GM23338 (cell line): Measurements from ENCODE around the gene FAM13C. TPM values are rescaled to one million over a fixed set of nuclear protein-coding genes. Genes with fewer than 3 reads are reported as not detected.

Experiments used
- ATAC-seq: fragments of 200-7000 bp; cut with Tn5 transposase; 3 replicates; pipeline ENCODE4 v1.9.1; 2020
- DNase-seq: peaks from one replicate; pipeline ENCODE4 v3.0.0-alpha.2; 2015; ENCODE audit warnings: low spot score
- H2AFZ ChIP-seq: fragments of 200-600 bp; sonication (generic); 2 replicates; pipeline ENCODE4 v1.8.0; 2016; ENCODE audit warnings: antibody characterized with exemption, mild to moderate bottlenecking, moderate library complexity
- H3F3A ChIP-seq: fragments of 200-600 bp; sonication (generic); replicated peaks from 2 replicates; pipeline ENCODE4 v1.8.0; 2017; ENCODE audit warnings: antibody characterized with exemption, mixed run types, low read depth
- H3K27ac ChIP-seq: fragments of 200-600 bp; sonication (generic); 2 replicates; pipeline ENCODE4 v1.6.1; 2016; ENCODE audit warnings: low read depth
- H3K27me3 ChIP-seq: fragments of 200-600 bp; sonication (generic); 2 replicates; pipeline ENCODE4 v1.8.0; 2016; ENCODE audit warnings: mild to moderate bottlenecking, mixed run types, moderate library complexity; ENCODE audit not compliant: insufficient read depth
- H3K36me3 ChIP-seq: fragments of 200-600 bp; sonication (generic); 2 replicates; pipeline ENCODE4 v1.8.0; 2016; ENCODE audit warnings: mild to moderate bottlenecking; ENCODE audit not compliant: insufficient read depth
- H3K4me1 ChIP-seq: fragments of 200-600 bp; sonication (generic); 2 replicates; pipeline ENCODE4 v1.8.0; 2016; ENCODE audit warnings: mild to moderate bottlenecking, moderate library complexity; ENCODE audit not compliant: insufficient read depth
- H3K4me2 ChIP-seq: fragments of 200-600 bp; sonication (generic); 2 replicates; pipeline ENCODE4 v1.7.1; 2017; ENCODE audit warnings: mixed run types
- H3K4me3 ChIP-seq: fragments of 200-600 bp; sonication (generic); 2 replicates; pipeline ENCODE4 v1.6.1; 2016; ENCODE audit warnings: mixed run types
- H3K79me2 ChIP-seq: fragments of 200-600 bp; sonication (generic); replicated peaks from 2 replicates; pipeline ENCODE4 v1.8.0; 2017; ENCODE audit warnings: mild to moderate bottlenecking; ENCODE audit not compliant: insufficient read depth
- H3K9me2 ChIP-seq: fragments of 200-600 bp; sonication (generic); 2 replicates; pipeline ENCODE4 v1.8.0; 2017; ENCODE audit not compliant: insufficient read depth
- H4K20me1 ChIP-seq: fragments of 200-600 bp; sonication (generic); replicated peaks from 2 replicates; pipeline ENCODE4 v1.8.0; 2017; ENCODE audit warnings: mild to moderate bottlenecking; ENCODE audit not compliant: insufficient read depth
- H3K27ac Mint-ChIP-seq: 2 replicates; pipeline ENCODE4 v1.8.0; 2020; ENCODE audit warnings: inconsistent platforms, mild to moderate bottlenecking, moderate library complexity, mixed read lengths
- H3K27me3 Mint-ChIP-seq: 3 replicates; pipeline ENCODE4 v1.8.0; 2022; ENCODE audit warnings: low read depth, mild to moderate bottlenecking, moderate library complexity, mixed read lengths, inconsistent platforms; ENCODE audit not compliant: insufficient read depth, poor library complexity
- H3K36me3 Mint-ChIP-seq: 3 replicates; pipeline ENCODE4 v1.8.0; 2021; ENCODE audit warnings: low read depth, mild to moderate bottlenecking, inconsistent platforms, moderate library complexity, mixed read lengths
- H3K4me1 Mint-ChIP-seq: 3 replicates; pipeline ENCODE4 v1.8.0; 2020; ENCODE audit warnings: mild to moderate bottlenecking, inconsistent platforms, mixed read lengths
- H3K4me3 Mint-ChIP-seq: 3 replicates; pipeline ENCODE4 v1.8.0; 2021; ENCODE audit warnings: moderate library complexity, mild to moderate bottlenecking, inconsistent platforms, mixed read lengths
- H3K9me3 Mint-ChIP-seq: 3 replicates; pipeline ENCODE4 v1.8.0; 2020; ENCODE audit warnings: moderate library complexity, mild to moderate bottlenecking, inconsistent platforms, mixed read lengths
- CREB1 ChIP-seq: fragments of 250-450 bp; sonication (Bioruptor Pico); IDR thresholded peaks from 2 replicates; pipeline ENCODE4 v1.5.0; 2020; ENCODE audit warnings: low read depth, mild to moderate bottlenecking, moderate library complexity
- CTCF ChIP-seq, 2 experiments: fragments of 200-600 bp in 1 of 2; sonication (generic) in 1 of 2; conservative IDR thresholded peaks; 2 replicates each; pipeline versions ENCODE4 v1.5.1 to v1.6.1; 2016 to 2017; ENCODE audit warnings: antibody characterized with exemption in 2 of 2, low read depth in 2 of 2, mild to moderate bottlenecking in 2 of 2, moderate library complexity in 1 of 2
- ETS1 ChIP-seq: IDR thresholded peaks from 2 replicates; pipeline ENCODE4 v1.6.1; 2016; ENCODE audit warnings: antibody characterized with exemption
- JUNB ChIP-seq: IDR thresholded peaks from one replicate; pipeline ENCODE4 v1.6.1; 2016; ENCODE audit warnings: antibody characterized with exemption; ENCODE audit not compliant: unreplicated experiment
- POLR2AphosphoS5 ChIP-seq: IDR thresholded peaks from 2 replicates; pipeline ENCODE4 v1.6.1; 2016; ENCODE audit warnings: antibody characterized with exemption, low read depth
- REST ChIP-seq: IDR thresholded peaks from one replicate; pipeline ENCODE4 v1.6.1; 2018; ENCODE audit warnings: antibody characterized with exemption; ENCODE audit not compliant: unreplicated experiment
- STAT1 ChIP-seq: IDR thresholded peaks from one replicate; pipeline ENCODE4 v1.6.1; 2016; ENCODE audit warnings: antibody characterized with exemption; ENCODE audit not compliant: unreplicated experiment
- ZNF114 ChIP-seq: fragments of 250-450 bp; sonication (Bioruptor Pico); IDR thresholded peaks from 2 replicates; pipeline ENCODE4 v1.5.0; 2020; ENCODE audit warnings: mild to moderate bottlenecking, moderate library complexity
- ZNF462 ChIP-seq: fragments of 250-450 bp; sonication (Bioruptor Pico); IDR thresholded peaks from 2 replicates; pipeline ENCODE4 v1.5.0; 2020; ENCODE audit warnings: mild to moderate bottlenecking, moderate library complexity
- polyA plus RNA-seq: library from polyadenylated mRNA; unstranded; fragments of >200 nt; fragmentation: Nextera tagmentation; extraction: Ambion mirVana; gene quantifications from 2 replicates; pipeline ENCODE4 v1.2.1, GENCODE V29; 2016
- total RNA-seq: library from RNA; depleted of rRNA; stranded (reverse); fragments of >200 nt; shearing (Covaris generic); gene quantifications from 2 replicates; pipeline ENCODE4 v1.2.3, GENCODE V29; 2014

Gene FAM13C
- total and polyA plus RNA-seq, 2 experiments from 2014 or later, result 0.94 to 2.1 TPM

GRCh38 chr10:59276133-59276532 is 86.2 kb downstream of the FAM13C start:
- DNase-seq (no peak), ATAC-seq (no peak)
- Histone ChIP-seq H2AFZ (no peak overlapping the region), H3F3A (no peaks in the 10 kb centered on the region), H3K27ac (no peak overlapping the region), H3K9me2 (peaks cover 4% of the 10 kb centered on the region; the same call in 1 of the 2 replicates), H4K20me1 (no peaks in the 10 kb centered on the region), H3K79me2 (no peaks in the 10 kb centered on the region), H3K27me3 (no peaks in the 10 kb centered on the region), H3K4me3 (no peak overlapping the region), H3K36me3 (no peaks in the 10 kb centered on the region), H3K4me2 (no peak overlapping the region), H3K4me1 (no peaks in the 10 kb centered on the region)
- Mint-ChIP-seq H3K36me3 (no peaks in the 10 kb centered on the region), H3K4me3 (no peak overlapping the region), H3K27me3 (peaks cover 3% of the 10 kb centered on the region), H3K27ac (no peak overlapping the region), H3K4me1 (no peaks in the 10 kb centered on the region), H3K9me3 (no peaks in the 10 kb centered on the region)
- TF ChIP-seq JUNB (no peak), STAT1 (no peak), ZNF114 (CRISPR knock-in tag) (no peak), CREB1 (CRISPR knock-in tag) (no peak), ETS1 (no peak)

GRCh38 chr10:59273445-59273844 is 88.9 kb downstream of the FAM13C start:
- Histone ChIP-seq H3F3A (no peaks in the 10 kb centered on the region), H3K79me2 (no peaks in the 10 kb centered on the region), H3K4me3 (no peak overlapping the region), H3K4me1 (no peaks in the 10 kb centered on the region), H2AFZ (no peak overlapping the region), H3K27ac (no peak overlapping the region), H3K36me3 (no peaks in the 10 kb centered on the region), H3K4me2 (no peak overlapping the region), H3K9me2 (0 out of 2 replicates have a peak, but pooled peaks cover 4% of the 10 kb centered on the region), H4K20me1 (no peaks in the 10 kb centered on the region), H3K27me3 (no peaks in the 10 kb centered on the region)
- no peaks in the 10 kb centered on the region for H3K4me1 Mint-ChIP-seq
- H3K36me3 Mint-ChIP-seq, result no peaks in the 10 kb centered on the region
- DNase-seq, result no peak
- H3K9me3 Mint-ChIP-seq, result no peaks in the 10 kb centered on the region
- no peak overlapping the region for H3K4me3 Mint-ChIP-seq
- ATAC-seq, result no peak
- H3K27me3 Mint-ChIP-seq, result peaks cover 2% of the 10 kb centered on the region
- no peak overlapping the region for H3K27ac Mint-ChIP-seq
- no peak for TF ChIP-seq STAT1
- no peak for TF ChIP-seq ZNF462 (CRISPR knock-in tag)
- TF ChIP-seq REST, result no peak
- no peak for TF ChIP-seq CTCF (conservative IDR thresholded peaks at IDR 0.05; ENCODE audit: low read depth in 2 of 2)
- no peak for TF ChIP-seq CREB1 (CRISPR knock-in tag)
- TF ChIP-seq POLR2AphosphoS5, result no peak
